ENCODE measurements around the gene KLF11.

Gene KLF11

GRCh38 chr2:10095175-10095574 lies 51.8 kb downstream of the KLF11 start:
- H3K4me3 Mint-ChIP-seq, result no peak overlapping the region
- peaks cover 45% of the 10 kb centered on the region for H3K27me3 Mint-ChIP-seq (ENCODE audit: low read depth)
- H3K36me3 Mint-ChIP-seq (ENCODE audit: low read depth), result peaks cover 2% of the 10 kb centered on the region
- peaks cover 5% of the 10 kb centered on the region for H3K9me3 Mint-ChIP-seq
- DNase-seq (ENCODE audit: low spot score), result no peak
- H3K4me1 Mint-ChIP-seq (ENCODE audit: low read depth), result peaks cover 15% of the 10 kb centered on the region
- no peak overlapping the region for H3K27ac Mint-ChIP-seq

DNA sequence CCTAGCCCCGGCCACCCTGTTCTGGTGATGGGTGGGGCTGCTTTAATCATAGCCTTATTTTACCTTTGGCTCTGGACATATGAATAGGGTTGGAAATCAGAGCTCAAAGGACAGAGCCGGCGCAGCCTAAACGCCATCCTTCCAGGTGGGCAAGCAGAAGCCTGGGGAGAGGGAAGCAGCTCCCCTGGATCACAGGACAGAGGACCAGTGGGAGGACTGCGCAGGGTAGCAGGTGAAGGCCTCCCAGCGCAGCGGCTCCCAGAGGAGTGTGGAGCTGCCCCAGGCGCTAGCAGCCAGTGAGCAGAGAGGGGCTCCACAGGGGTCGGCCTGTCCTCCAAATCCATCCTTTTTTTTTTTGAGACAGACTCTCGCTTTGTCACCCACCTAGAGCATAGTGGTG lies 53.3 kb downstream of the KLF11 start:
- H3K4me3 Mint-ChIP-seq, result no peak overlapping the region
- no peak overlapping the region for H3K27ac Mint-ChIP-seq
- peaks cover 5% of the 10 kb centered on the region for H3K9me3 Mint-ChIP-seq
- H3K36me3 Mint-ChIP-seq (ENCODE audit: low read depth), result peaks cover 2% of the 10 kb centered on the region
- H3K27me3 Mint-ChIP-seq (ENCODE audit: low read depth), result peaks cover 42% of the 10 kb centered on the region
- DNase-seq (ENCODE audit: low spot score), result no peak
- H3K4me1 Mint-ChIP-seq (ENCODE audit: low read depth), result peaks cover 11% of the 10 kb centered on the region

- H3K27me3 Mint-ChIP-seq (ENCODE audit: low read depth), result peaks cover 34% of the 10 kb centered on the region
- no peak overlapping the region for H3K27ac Mint-ChIP-seq
- H3K4me1 Mint-ChIP-seq (ENCODE audit: low read depth), result peaks cover 5% of the 10 kb centered on the region
- no peaks in the 10 kb centered on the region for H3K9me3 Mint-ChIP-seq
- no peaks in the 10 kb centered on the region for H3K36me3 Mint-ChIP-seq (ENCODE audit: low read depth)
- peak; percentile 28 for DNase-seq (ENCODE audit: low spot score)
- no peak overlapping the region for H3K4me3 Mint-ChIP-seq
Observed at GRCh38 chr2:10097352-10098148, 54.2 kb downstream of the KLF11 start.

DNA sequence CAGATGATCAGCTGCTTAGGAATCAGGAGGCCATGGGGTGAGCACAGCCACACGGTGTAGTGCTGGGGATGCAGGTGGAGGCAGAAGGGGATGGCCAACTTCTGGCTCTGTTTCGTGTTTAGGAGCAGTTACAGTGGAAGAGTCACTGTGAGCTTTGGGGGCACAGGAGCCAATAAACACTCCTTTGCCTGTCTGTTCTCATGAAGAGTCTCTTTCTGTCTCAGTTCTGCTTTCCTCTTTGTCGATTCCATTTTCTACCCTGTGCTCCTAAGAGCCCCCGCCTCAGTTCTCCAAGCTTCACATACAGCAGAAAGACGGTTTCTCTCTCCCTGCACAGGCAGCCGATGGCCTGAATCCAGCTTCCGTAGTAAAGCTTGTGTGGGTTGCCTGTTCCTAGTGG lies 58.1 kb downstream of the KLF11 start:
- no peaks in the 10 kb centered on the region for H3K9me3 Mint-ChIP-seq
- H3K27me3 Mint-ChIP-seq (ENCODE audit: low read depth), result peaks cover 20% of the 10 kb centered on the region
- H3K36me3 Mint-ChIP-seq (ENCODE audit: low read depth), result no peaks in the 10 kb centered on the region
- H3K4me3 Mint-ChIP-seq, result no peak overlapping the region
- H3K4me1 Mint-ChIP-seq (ENCODE audit: low read depth), result peaks cover 3% of the 10 kb centered on the region
- no peak overlapping the region for H3K27ac Mint-ChIP-seq
- DNase-seq (ENCODE audit: low spot score), result no peak

DNA sequence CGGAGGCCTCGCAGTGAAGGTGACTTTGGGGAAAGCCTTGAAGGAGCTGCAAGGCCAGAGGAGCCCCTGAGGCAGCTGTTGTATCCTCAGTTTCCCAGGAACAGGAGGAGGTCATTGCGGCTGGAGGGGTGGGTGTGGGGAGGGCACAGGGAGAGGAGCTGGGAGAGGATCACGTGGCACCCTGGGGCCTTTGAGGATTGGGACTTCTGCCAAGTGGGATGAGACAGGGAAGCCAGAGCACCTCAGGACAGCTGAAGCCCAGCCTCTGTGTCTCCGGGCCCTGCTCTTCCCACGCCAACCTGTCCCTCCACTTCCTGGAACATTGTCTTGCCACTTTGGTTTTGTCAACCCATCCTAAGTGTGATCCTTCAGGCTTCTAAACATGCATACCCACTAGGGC lies 59.8 kb downstream of the KLF11 start:
- Mint-ChIP-seq H3K36me3 (ENCODE audit: low read depth) (no peaks in the 10 kb centered on the region), H3K27me3 (ENCODE audit: low read depth) (peaks cover 13% of the 10 kb centered on the region), H3K9me3 (no peaks in the 10 kb centered on the region), H3K4me3 (no peak overlapping the region), H3K4me1 (ENCODE audit: low read depth) (no peaks in the 10 kb centered on the region), H3K27ac (no peak overlapping the region)
- DNase-seq (ENCODE audit: low spot score), result no peak

Measured in T-helper 2 cell treated with Interferon-gamma antibody and Interleukin-4, amounts not matched to agents 5 μg/mL and 100 μg/mL, for 36 hours (primary cell).